D721Med (cell line): ENCODE measurements around the gene HSPG2.

Experiments
- DNase-seq: peaks from one replicate; pipeline ENCODE4 v3.0.0; 2011; ENCODE audit warnings: low spot score; ENCODE audit not compliant: insufficient read length
- FAIRE-seq: peaks from 2 replicates; lab custom pipeline; 2011; peaks lifted over from hg19 to GRCh38; lab: Jason Lieb, UNC
- CTCF ChIP-seq: IDR thresholded peaks from 2 replicates; pipeline ENCODE4 v1.5.1; 2012; ENCODE audit warnings: mild to moderate bottlenecking, control low read depth; ENCODE audit not compliant: insufficient read depth; ENCODE audit errors: missing control alignments

HSPG2 gene

GRCh38 chr1:21820597-21821232 lies 116.4 kb downstream of the HSPG2 start:
- no peak for TF ChIP-seq CTCF
- DNase-seq (no peak), FAIRE-seq (no peak)

- FAIRE-seq (no peak), DNase-seq (no peak)
- TF ChIP-seq CTCF = no peak
Measured at GRCh38 chr1:21818656-21819055, 118.5 kb downstream of the HSPG2 start.

- TF ChIP-seq CTCF = no peak
- DNase-seq (no peak), FAIRE-seq (no peak)
Measured at GRCh38 chr1:21816602-21817302, 120.4 kb downstream of the HSPG2 start.

GRCh38 chr1:21815724-21816321 lies 121.3 kb downstream of the HSPG2 start:
- no peak for TF ChIP-seq CTCF
- no peak for DNase-seq
- FAIRE-seq = no peak

- FAIRE-seq = no peak
- no peak for DNase-seq
- TF ChIP-seq CTCF = no peak
Measured at GRCh38 chr1:21814981-21815582, 122.0 kb downstream of the HSPG2 start.

GRCh38 chr1:21814241-21814918 lies 122.7 kb downstream of the HSPG2 start:
- FAIRE-seq = no peak
- DNase-seq = no peak

More at GRCh38 chr1:21814241-21814918, 122.7 kb downstream of the HSPG2 start:
- peak; percentile 7 for TF ChIP-seq CTCF
